Epithelial cell of prostate (primary cell): ENCODE results near the gene CXCL14.
A peak's percentile ranks its signal among the peaks of the same experiment; 100 is the strongest.

ENCODE experiments used
- DNase-seq: peaks from one replicate; pipeline ENCODE4 v3.0.0-alpha.2; 2011; ENCODE audit warnings: low read depth, low spot score
- H3K27ac ChIP-seq: fragments of 450-650 bp; 2 replicates; pipeline ENCODE4 v1.5.1; 2017; ENCODE audit warnings: mild to moderate bottlenecking

CXCL14 gene

GRCh38 chr5:135598691-135599395 is 20.1 kb upstream of the CXCL14 start:
- no peak overlapping the region for H3K27ac ChIP-seq
- no peak for DNase-seq

DNA sequence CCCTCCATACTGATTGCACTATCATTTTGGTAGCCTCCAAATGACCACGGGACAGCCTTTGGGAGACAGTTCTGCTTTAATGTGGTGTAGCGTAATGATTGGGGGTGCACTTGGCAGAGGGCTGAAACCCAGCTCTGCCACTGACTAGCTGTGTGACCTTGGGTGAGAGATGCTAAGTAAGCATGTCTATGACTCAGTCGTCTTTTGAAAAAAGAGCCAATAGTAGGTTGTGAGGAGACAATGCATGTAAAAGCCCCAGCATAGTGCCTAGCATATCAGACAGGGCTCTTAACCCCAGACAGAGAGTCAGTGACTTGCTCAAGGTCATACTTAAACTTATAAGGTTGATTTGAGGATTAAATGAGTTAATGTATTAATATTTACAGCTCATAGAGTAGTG is 18.0 kb upstream of the CXCL14 start:
- no peak overlapping the region for H3K27ac ChIP-seq
- DNase-seq: no peak

- H3K27ac ChIP-seq: no peak overlapping the region
These were observed 17.5 kb upstream of the CXCL14 start for GRCh38 chr5:135596157-135596763.

DNA sequence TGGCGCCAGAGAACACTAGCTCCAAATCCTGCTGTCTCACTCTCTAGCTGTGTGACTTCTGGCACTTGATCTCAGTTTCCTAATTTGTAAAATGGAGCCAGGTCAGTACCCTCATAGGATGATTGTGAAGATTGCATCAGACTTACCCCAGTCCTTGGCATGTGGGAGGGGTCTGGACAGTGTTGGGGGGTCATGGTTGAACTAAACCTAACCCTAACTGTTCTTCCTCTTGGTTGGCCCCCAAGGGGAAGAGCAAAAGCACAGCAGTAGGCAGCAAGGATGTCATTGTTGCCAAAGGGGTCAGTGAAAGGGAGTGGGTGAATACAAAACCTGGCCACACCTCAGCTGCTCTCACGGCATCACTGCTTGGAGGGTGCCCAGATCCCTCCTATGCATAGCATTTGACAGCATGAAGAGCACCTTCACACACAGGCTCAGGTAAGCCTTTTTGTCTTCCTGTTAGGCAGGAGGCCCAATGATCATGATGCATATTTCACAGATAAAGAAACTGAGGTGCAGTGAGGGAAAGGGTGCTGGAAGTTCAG is 15.7 kb upstream of the CXCL14 start:
- H3K27ac ChIP-seq: no peak overlapping the region
- DNase-seq: no peak

More at GRCh38 chr5:135596157-135596763, 17.5 kb upstream of the CXCL14 start:
- DNase-seq: no peak

GRCh38 chr5:135593886-135594285 is 15.1 kb upstream of the CXCL14 start:
- DNase-seq: no peak
- no peak overlapping the region for H3K27ac ChIP-seq

DNA sequence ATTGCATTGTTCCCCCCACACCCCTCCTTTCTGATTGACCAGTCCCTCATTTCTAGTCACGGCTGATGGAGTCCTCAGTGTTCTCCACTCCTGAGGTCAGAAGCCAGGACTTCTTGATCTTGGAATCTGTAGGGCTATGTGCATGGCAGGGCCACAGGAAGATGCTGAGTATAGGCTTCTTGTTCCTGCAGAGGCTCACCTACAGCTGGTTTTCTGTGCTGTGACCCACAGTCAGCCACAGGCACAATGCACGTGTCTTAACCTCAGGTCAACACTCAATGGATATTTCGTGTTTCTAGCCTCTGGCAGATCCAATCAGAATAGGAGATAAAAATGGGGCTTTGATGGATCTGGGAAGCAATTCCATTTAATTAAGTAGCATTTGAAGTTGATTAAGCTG is 14.3 kb upstream of the CXCL14 start:
- no peak overlapping the region for H3K27ac ChIP-seq
- DNase-seq: no peak

DNA sequence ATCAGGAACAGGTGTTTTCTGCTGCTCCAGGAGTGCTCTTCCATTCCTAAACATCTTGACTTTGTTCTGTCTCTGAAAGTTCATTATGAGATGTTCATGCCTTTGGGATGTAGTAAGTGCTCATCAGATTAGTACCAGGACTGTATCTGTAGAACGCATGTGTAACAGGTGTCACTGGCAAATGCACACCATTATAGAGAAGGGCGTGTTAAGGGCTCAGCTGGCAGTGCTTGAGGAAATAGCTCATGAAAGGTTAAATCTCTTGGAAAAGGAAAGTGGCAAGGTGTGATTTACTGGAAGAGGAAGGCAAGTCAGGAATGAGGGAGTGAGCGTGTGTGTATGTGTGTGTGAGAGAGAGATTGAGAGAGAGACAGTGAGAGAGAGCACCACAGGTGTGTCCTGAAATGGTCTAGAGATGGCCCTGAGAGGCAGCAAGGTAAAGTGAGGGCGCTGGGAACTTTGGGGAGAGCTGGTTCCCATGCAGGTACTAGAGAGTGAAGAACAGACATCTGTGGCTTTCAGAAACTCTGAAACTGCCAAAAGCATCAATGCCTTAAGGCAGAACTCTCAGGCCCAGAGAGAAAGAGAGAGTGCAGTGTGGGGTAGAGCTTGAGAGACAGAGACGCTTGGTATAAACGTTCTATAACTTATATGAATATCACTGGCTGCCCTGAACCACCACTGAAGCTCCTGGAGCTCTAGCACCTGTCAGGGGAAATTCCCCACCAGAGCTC is 13.7 kb upstream of the CXCL14 start:
- no peak overlapping the region for H3K27ac ChIP-seq

DNA sequence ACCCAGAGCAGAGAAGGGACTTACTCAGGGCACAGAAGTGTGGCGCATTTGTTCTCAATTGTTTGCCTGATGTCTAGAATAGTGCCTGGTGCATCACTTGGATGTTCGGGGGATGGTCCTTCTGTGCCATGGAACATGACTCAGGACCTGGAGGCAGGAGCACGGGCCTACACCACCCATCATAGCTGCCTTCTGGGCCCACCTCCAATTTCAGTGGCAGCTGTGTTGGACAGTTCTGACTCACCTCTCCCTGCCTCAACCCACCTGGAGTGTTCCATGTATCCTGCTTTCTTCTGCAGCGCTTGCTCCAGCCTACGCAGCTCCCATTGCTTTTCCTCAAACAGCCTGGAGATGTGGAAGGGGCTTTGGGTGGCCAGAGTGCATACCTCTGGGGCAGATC is 12.5 kb upstream of the CXCL14 start:
- DNase-seq: peak; percentile 48

More for the DNA sequence above, 13.7 kb upstream of the CXCL14 start:
- no peak for DNase-seq

DNA sequence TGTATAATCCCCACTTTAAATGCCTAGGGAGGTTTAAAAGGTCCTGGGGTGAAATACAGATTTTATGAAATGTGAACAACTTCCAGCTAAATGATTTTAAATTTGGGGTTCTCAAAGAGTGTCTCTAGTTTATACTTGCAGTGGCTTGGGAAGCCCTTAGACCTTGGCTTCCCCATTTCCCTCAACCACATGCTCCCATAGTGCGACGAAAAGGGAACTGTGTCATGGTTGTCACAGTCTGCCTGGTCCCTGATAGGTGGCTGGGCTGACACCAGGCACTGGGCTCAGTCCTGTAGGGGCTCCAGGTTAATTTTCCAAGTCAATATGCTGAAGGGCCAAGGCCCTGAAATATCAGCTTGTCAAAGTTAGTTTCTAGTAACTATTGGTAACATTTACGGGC is 10.4 kb upstream of the CXCL14 start:
- no peak overlapping the region for H3K27ac ChIP-seq

More for the DNA sequence above, 12.5 kb upstream of the CXCL14 start:
- H3K27ac ChIP-seq: no peak overlapping the region

DNA sequence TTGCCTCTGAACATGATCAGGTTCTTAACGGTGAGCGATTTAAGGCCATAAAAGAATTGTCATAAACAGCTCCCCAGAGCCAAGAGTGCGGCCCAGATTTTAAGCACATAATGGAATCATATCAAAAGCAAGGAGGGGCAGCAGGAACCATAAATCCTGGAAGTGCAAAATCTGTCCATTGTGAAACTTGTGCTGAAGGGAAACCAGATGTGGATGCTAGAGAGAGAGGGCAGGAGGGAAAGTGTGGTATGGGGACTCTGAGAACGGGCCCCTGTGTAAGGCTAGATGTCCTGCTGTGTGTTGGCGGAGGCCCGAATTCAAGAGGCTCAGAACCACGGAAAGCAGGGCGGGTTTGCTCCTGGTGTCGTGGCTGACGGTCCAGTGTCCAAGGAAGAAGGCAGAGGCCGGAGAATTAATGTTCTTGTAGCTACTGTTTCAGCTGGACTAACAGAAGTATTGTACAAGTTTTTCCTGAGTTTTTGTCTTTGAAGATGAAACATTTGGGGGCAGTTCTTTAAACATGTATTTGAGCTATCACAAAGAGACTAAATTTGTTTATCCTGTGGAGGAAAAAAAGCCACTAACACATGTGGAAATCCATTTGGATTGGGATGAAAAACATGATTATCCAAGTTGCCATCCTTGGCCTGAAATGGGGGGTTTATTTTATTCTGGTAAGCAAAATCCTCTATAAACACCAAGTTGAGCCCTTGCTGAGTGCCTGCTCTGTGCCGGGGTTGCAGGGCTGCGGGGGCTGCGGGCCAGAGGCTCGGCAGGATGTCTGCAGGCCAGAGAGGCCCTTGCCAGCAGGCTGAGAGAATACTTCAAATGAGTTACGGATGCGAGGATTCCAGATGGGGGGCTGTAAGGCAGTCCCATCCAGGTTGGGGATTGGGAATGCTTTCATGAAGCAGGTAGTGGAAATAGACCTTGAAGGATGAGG is 9.2 kb upstream of the CXCL14 start:
- H3K27ac ChIP-seq: no peak overlapping the region
- no peak for DNase-seq

More for the DNA sequence above, 10.4 kb upstream of the CXCL14 start:
- no peak for DNase-seq

DNA sequence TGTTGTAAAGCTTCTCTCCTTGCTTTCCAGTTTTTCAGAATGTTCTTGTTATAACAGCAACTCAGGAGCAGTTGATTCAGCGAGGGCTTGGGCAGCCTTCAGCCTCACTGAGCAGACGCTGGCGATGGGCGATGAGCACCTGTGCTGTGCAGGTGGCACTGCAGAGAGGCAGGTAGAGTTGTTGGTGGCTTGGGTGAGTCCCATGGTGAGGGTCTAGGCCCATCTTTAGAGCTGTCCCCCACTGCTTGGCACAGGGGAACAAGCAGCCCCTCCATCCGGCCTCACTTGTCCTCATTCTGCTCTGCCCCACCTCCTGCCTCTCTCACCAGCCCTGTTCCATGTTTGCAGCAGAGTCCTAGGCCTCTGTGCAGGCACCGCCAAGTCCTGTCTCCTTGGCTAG is 6.1 kb upstream of the CXCL14 start:
- DNase-seq: no peak
- H3K27ac ChIP-seq: no peak overlapping the region

- no peak overlapping the region for H3K27ac ChIP-seq
- no peak for DNase-seq
These were observed 5.5 kb upstream of the CXCL14 start for GRCh38 chr5:135584276-135584675.

GRCh38 chr5:135582099-135582781 is 3.4 kb upstream of the CXCL14 start:
- H3K27ac ChIP-seq: no peak overlapping the region
- no peak for DNase-seq

DNA sequence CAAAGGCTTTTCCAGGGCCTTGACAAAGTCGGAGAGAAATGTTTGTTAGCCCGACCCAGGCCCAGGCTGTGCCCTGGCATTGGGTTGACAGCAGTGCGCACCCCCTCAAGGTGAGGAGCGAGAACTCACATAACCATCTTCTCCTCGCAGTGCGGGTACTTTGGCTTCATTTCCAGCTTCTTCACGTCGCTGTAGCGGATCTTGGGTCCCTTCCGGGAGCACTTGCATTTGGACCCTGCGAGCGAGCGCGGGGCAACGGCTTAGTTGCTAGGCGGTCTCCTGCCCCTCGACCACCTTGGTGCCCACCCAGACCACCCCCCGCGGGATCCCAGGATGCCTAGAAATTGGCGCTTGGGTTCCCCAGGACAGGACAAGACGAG is 496 bp downstream of the CXCL14 start:
- H3K27ac ChIP-seq: no peak overlapping the region
- DNase-seq: no peak

- DNase-seq: no peak
- H3K27ac ChIP-seq: no peak overlapping the region
These were observed 1.4 kb downstream of the CXCL14 start for GRCh38 chr5:135577421-135577820.

GRCh38 chr5:135576075-135576599 is 2.7 kb downstream of the CXCL14 start:
- H3K27ac ChIP-seq: no peak overlapping the region
- DNase-seq: no peak

- H3K27ac ChIP-seq: no peak overlapping the region
- no peak for DNase-seq
These were observed 4.3 kb downstream of the CXCL14 start for GRCh38 chr5:135574493-135574892.

DNA sequence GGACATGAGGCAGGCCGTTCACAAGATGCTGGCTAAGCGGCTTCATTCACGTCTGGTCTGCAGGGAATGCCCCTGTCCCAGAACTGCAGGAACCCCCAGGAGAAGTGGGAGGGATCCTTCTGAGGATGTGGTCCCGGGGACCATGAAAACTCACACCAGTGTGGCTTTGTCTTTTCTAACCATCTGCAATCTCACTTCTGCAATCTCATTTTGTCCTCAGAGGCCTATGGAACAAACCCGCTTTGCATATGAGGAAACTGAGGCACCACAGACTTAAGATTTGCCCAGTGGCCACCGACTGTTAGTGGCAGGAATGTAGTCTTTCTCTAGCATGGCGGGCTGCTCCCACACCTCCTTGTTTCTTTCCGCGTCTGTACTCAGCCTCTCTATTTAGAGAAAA is 6.9 kb downstream of the CXCL14 start:
- no peak for DNase-seq
- no peak overlapping the region for H3K27ac ChIP-seq

GRCh38 chr5:135571066-135571609 is 7.7 kb downstream of the CXCL14 start:
- DNase-seq: no peak
- no peak overlapping the region for H3K27ac ChIP-seq
